GM10847 (cell line): ENCODE data around the gene SORBS1.

ENCODE experiments used
- POLR2A ChIP-seq: IDR thresholded peaks from 2 replicates; pipeline ENCODE4 v1.6.1; 2011; ENCODE audit not compliant: insufficient read length; ENCODE audit errors: extremely low read depth

The SORBS1 gene

GRCh38 chr10:95501203-95502094, 59.7 kb downstream of the SORBS1 start:
- no peak for TF ChIP-seq POLR2A

DNA sequence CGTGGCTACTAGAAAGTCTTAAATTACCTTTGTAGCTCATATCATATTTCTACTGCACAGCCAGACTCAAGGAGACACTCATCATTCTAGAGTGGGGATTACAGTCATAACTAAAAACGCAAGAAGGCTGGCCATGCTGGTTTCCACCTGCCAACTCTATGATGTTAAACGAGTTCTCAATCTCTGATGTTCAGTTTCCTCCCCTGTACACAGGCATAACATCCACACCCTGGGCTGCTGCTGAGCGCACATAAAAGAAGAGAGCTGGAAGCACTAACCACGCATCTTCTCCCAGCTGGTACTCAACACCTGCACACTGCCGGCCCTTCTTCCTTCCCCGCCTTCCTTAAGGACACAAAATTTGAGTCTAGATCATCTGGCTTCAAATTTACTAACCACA, 60.5 kb downstream of the SORBS1 start:
- TF ChIP-seq POLR2A, result no peak

DNA sequence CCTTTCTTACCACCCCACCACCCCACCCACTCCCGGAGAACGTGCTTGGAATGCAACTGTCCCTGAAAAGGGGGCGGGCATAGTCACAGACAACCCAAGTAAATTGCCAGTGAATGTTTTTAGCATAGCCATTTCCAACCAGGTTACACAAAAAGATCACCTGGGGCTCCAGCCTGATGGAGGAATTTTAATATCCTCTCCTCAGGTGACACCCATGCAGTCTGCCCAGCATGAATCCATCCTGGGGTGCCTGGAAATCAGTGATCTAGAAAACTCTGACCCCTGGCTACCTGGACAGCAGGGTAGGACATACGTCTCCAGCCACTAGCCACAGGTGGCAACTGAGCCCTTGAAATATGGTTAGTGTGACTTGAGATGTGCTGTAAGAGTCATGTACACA, 61.1 kb downstream of the SORBS1 start:
- no peak for TF ChIP-seq POLR2A

DNA sequence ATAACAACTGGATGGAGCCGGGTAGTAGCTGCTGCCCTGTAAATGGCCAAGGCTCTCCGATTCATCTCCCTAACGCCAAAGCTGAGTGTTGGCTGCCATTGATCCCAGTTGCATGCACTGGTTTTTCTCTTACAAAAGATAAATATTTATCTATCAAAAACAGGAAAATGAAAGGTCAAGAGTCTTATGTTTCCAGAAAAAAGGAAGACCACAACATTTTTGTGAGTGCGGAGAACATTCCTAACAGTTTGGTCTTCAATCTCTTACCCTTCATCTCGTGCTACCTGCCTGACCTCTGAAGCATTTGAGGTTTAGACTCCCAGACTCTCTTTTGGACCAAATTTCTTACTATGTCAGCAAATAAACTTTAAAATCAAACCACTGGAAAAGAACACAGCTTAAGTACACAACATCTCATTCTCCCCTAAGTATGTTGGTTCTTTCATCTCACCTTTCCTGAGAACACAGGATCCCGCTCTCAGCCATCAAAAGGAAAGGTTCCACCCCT, 61.6 kb downstream of the SORBS1 start:
- TF ChIP-seq POLR2A, result no peak

DNA sequence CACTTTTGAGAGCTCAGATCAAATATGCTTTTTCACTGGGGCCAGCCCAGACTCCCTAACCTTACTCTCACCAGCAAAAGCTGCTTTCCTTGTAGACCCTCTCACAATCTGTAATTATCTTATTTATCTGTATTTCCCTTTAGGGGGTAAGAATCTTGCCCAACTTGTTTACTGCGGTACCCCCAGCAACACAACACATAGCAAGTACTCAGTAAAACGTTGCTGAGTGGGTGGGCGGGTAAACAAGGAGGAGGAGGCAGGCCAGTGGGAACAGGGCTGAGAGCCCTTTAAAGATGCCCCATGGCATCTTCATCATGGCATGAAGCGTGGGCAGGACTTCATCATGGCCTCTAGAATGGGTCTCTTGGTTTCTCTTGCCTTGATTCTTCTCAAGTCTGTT, 64.2 kb downstream of the SORBS1 start:
- no peak for TF ChIP-seq POLR2A

GRCh38 chr10:95496246-95496911, 64.8 kb downstream of the SORBS1 start:
- TF ChIP-seq POLR2A, result no peak

GRCh38 chr10:95493862-95494261, 67.3 kb downstream of the SORBS1 start:
- no peak for TF ChIP-seq POLR2A

DNA sequence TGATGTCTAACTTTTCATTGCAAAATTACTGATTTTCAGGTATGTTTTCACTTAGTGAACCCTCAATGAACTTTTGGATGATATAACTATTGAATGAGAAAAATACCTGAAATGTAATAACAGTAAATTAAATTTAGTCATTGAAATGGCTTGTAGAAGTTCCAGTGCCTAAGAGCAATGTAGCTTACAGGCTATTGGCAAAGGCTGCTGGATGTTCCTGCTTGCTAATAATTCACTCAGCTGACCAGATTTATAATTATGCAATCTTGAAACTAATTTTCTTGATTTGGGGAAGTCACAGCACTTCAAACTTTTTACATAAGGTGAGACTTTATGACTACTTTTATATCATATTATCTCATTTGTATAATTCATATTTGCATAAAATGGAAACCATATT, 73.2 kb downstream of the SORBS1 start:
- no peak for TF ChIP-seq POLR2A

DNA sequence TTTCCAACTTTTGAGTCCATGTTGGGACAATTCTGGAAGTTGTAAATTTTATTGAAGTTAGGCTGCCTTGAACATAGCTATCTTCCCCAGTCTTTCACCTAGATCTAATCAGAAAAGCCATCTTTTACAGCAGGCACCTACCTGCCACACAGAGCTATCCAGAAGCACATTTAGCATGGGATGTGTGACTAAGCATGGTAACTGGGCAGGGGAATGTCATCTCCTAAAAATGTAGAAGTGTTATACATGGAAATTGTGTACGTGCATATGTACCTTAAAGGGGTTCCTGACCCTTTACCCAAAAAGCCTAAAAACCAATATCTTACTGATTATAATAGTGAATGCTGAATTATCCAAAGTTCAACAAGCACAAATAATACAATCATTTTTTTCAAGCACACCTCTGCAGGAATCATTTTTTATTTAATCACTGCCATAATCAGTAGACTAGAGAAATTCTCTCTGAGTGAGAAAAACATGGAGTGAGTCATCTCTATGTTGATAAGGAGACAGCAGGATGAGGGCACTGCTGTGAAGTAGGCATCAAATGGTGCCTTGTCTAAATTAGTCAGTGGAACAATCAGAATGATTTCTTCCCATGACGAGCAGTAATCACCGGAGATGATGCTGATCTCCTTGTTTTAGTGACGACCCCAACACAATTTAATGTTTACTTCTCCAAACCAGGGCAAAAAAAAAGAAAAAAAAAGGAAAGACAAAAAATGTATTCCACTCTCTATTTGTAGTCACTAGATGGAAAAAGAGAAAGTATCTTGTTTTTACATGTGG, 75.9 kb downstream of the SORBS1 start:
- no peak for TF ChIP-seq POLR2A

GRCh38 chr10:95482501-95483233, 78.5 kb downstream of the SORBS1 start:
- no peak for TF ChIP-seq POLR2A

GRCh38 chr10:95480901-95481491, 80.2 kb downstream of the SORBS1 start:
- TF ChIP-seq POLR2A, result no peak

GRCh38 chr10:95480102-95480900, 80.9 kb downstream of the SORBS1 start:
- TF ChIP-seq POLR2A, result no peak

DNA sequence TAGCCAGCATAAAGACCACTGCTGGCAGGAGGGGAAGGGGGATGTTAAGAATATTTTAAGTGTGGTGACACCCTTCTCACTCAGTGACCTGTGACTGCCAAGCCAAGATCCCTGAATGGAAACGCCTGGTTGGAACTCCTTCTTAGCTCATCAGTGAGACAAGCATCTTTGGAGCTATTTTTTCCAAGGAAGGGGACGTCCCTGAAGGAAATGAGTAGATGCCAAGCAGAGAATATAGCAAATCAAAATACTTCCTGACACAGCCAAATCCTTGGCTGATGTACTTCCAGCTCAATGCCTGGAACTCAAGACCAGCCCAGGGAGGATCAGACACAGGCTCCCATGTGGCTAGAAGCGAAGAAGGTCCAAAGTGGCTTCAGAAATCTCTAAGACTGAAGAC, 82.2 kb downstream of the SORBS1 start:
- TF ChIP-seq POLR2A, result no peak

- TF ChIP-seq POLR2A, result no peak
Measured at GRCh38 chr10:95478185-95478584, 83.0 kb downstream of the SORBS1 start.
